Uterus (tissue), 4 donors: ENCODE data around the gene RARRES1. TPM values are rescaled to one million over a fixed set of nuclear protein-coding genes. Genes with fewer than 3 reads are reported as not detected.

ENCODE experiments used
- DNase-seq, 2 donors: peaks; one replicate each; pipeline ENCODE4 v3.0.0-alpha.2; 2019 to 2020
- H3K27ac ChIP-seq, 2 donors: fragments of 200-600 bp; sonication (generic); 1 replicate in 1 of 2; 2 replicates in 1 of 2; pipeline ENCODE4 v1.5.1; 2016 to 2018
- H3K27me3 ChIP-seq, 2 donors: fragments of 200-600 bp; sonication (generic); one replicate each; pipeline ENCODE4 v1.5.1; 2018 to 2019; ENCODE audit warnings: control low read depth in 1 of 2
- H3K36me3 ChIP-seq, 2 donors: fragments of 200-600 bp; sonication (generic); one replicate each; pipeline ENCODE4 v1.5.1; 2019; ENCODE audit warnings: control low read depth in 1 of 2
- H3K4me1 ChIP-seq, 2 donors: fragments of 200-600 bp; sonication (generic); one replicate each; pipeline ENCODE4 v1.5.1; 2018 to 2019; ENCODE audit warnings: control low read depth in 1 of 2
- H3K4me3 ChIP-seq, 2 donors: fragments of 200-600 bp; sonication (generic); 1 replicate in 1 of 2; 2 replicates in 1 of 2; pipeline ENCODE4 v1.5.1; 2018 to 2019; ENCODE audit warnings: mild to moderate bottlenecking in 1 of 2
- H3K9me3 ChIP-seq, 2 donors: fragments of 200-600 bp; sonication (generic); one replicate each; pipeline ENCODE4 v1.5.1; 2019; ENCODE audit warnings: control low read depth in 1 of 2
- CTCF ChIP-seq, 4 experiments: fragments of 200-600 bp in 2 of 4; fragments of 450-650 bp in 2 of 4; sonication (generic) in 2 of 4; IDR thresholded peaks; one replicate each; pipeline ENCODE4 v1.5.1; 2016 to 2019; ENCODE audit warnings: antibody characterized with exemption in 4 of 4, mild to moderate bottlenecking in 2 of 4, moderate library complexity in 1 of 4
- POLR2A ChIP-seq, 2 donors: fragments of 450-650 bp; IDR thresholded peaks; one replicate each; pipeline ENCODE4 v1.6.1; 2016; ENCODE audit warnings: antibody characterized with exemption in 2 of 2, mild to moderate bottlenecking in 1 of 2, moderate library complexity in 1 of 2
- intact Hi-C: fragments of 100-400 bp; cut with DNase I; formaldehyde crosslinking; loops from one replicate; pipeline ENCODE4 v1.15.1; 2023; ENCODE audit warnings: low total_unique reads
- total RNA-seq, 4 donors: library from RNA; depleted of rRNA in 3 of 4; stranded (reverse); fragments of >200 nt in 3 of 4; gene quantifications; one replicate each; pipeline versions ENCODE4 v1.1.0 to v1.2.4, GENCODE V29; 2014 to 2023
- donor health status: DM: yes; HTN: yes; CAD: no.

Gene RARRES1
- total RNA-seq, 4 donors from 2014 or later, result 12.8 to 398 (median 50.5) TPM

- Histone ChIP-seq H3K4me1 (peaks cover 0 to 7% of the 10 kb centered on the region in 2 donors), H3K27me3 (no peaks in the 10 kb centered on the region), H3K4me3 (no peak overlapping the region), H3K27ac (no peak overlapping the region), H3K9me3 (no peaks in the 10 kb centered on the region), H3K36me3 (no peaks in the 10 kb centered on the region)
- TF ChIP-seq CTCF (IDR thresholded peaks at IDR 0.05) (no peak), POLR2A (IDR thresholded peaks at IDR 0.05) (no peak)
- DNase-seq, result no peak
- intact Hi-C loops, result loop anchor here (2.0 kb wide), 1 partner anchor 60 kb away; no protein-coding TSS in a partner anchor
Measured at GRCh38 chr3:158728851-158729250, 3.4 kb downstream of the RARRES1 start.

- Histone ChIP-seq H3K27me3 (no peaks in the 10 kb centered on the region), H3K4me1 (peaks cover 0 to 7% of the 10 kb centered on the region in 2 donors), H3K9me3 (no peaks in the 10 kb centered on the region), H3K27ac (no peak overlapping the region), H3K36me3 (no peaks in the 10 kb centered on the region), H3K4me3 (peak overlapping the region in 1 of 2 donors; percentile 9)
- TF ChIP-seq CTCF (IDR thresholded peaks at IDR 0.05) (no peak), POLR2A (IDR thresholded peaks at IDR 0.05) (no peak)
- intact Hi-C loops, result loop anchor here (2.0 kb wide), 1 partner anchor 61 kb away; no protein-coding TSS in a partner anchor
- no peak for DNase-seq
Measured at GRCh38 chr3:158728061-158728377, 4.2 kb downstream of the RARRES1 start.

- H3K27ac ChIP-seq, result peak overlapping the region; percentile 69 to 73
- H3K4me3 ChIP-seq, result peak overlapping the region in 1 of 2 donors; percentile 9
- DNase-seq, result peak in 1 of 2 donors; percentile 76
- H3K4me1 ChIP-seq, result peaks cover 0 to 7% of the 10 kb centered on the region in 2 donors
- no peaks in the 10 kb centered on the region for H3K27me3 ChIP-seq
- TF ChIP-seq CTCF (IDR thresholded peaks at IDR 0.05), result peak; percentile 85 to 93 (median 88)
- TF ChIP-seq POLR2A (IDR thresholded peaks at IDR 0.05), result no peak
- intact Hi-C loops, result loop anchor here (2.0 kb wide), 1 partner anchor 61 kb away; no protein-coding TSS in a partner anchor
- H3K36me3 ChIP-seq, result no peaks in the 10 kb centered on the region
- no peaks in the 10 kb centered on the region for H3K9me3 ChIP-seq
Measured at GRCh38 chr3:158727206-158728060, 4.8 kb downstream of the RARRES1 start.

GRCh38 chr3:158725348-158726011, 6.8 kb downstream of the RARRES1 start:
- DNase-seq, result peak; percentile 48 to 70
- no peaks in the 10 kb centered on the region for H3K9me3 ChIP-seq
- no peak overlapping the region for H3K4me3 ChIP-seq
- no peaks in the 10 kb centered on the region for H3K27me3 ChIP-seq
- no peaks in the 10 kb centered on the region for H3K4me1 ChIP-seq
- TF ChIP-seq POLR2A (IDR thresholded peaks at IDR 0.05) (no peak), CTCF (IDR thresholded peaks at IDR 0.05) (no peak)
- H3K27ac ChIP-seq, result peak overlapping the region; percentile 69 to 73
- intact Hi-C loops, result no loop called here
- H3K36me3 ChIP-seq, result no peaks in the 10 kb centered on the region

- intact Hi-C loops, result no loop called here
- Histone ChIP-seq H3K36me3 (no peaks in the 10 kb centered on the region), H3K9me3 (no peaks in the 10 kb centered on the region), H3K4me1 (no peaks in the 10 kb centered on the region), H3K27ac (peak overlapping the region; percentile 59 to 73), H3K27me3 (no peaks in the 10 kb centered on the region), H3K4me3 (no peak overlapping the region)
- TF ChIP-seq POLR2A (IDR thresholded peaks at IDR 0.05), result no peak
- no peak for TF ChIP-seq CTCF (IDR thresholded peaks at IDR 0.05)
- no peak for DNase-seq
Measured at GRCh38 chr3:158723991-158724390, 8.3 kb downstream of the RARRES1 start.
